ENCODE data around the gene SGSM1.

SGSM1 gene

GRCh38 chr22:24972369-24972768 is 166.4 kb downstream of the SGSM1 start:
- DNase-seq (ENCODE audit: low read depth, low spot score), result no peak
- in situ Hi-C loops (cut with HindIII; ENCODE audit: low sequenced_read_pairs), result no loop called here
- no peak overlapping the region for H3K4me3 ChIP-seq (ENCODE audit: low read depth, low read length)
- no peak for TF ChIP-seq CTCF (IDR thresholded peaks at IDR 0.05; ENCODE audit: low read depth, low read length)

GRCh38 chr22:24973872-24974271 is 167.9 kb downstream of the SGSM1 start:
- H3K4me3 ChIP-seq (ENCODE audit: low read depth, low read length), result no peak overlapping the region
- in situ Hi-C loops (cut with HindIII; ENCODE audit: low sequenced_read_pairs), result no loop called here
- no peak for TF ChIP-seq CTCF (IDR thresholded peaks at IDR 0.05; ENCODE audit: low read depth, low read length)
- DNase-seq (ENCODE audit: low read depth, low spot score), result no peak

GRCh38 chr22:24975125-24975640 is 169.2 kb downstream of the SGSM1 start:
- H3K4me3 ChIP-seq (ENCODE audit: low read depth, low read length), result no peak overlapping the region
- no peak for DNase-seq (ENCODE audit: low read depth, low spot score)
- in situ Hi-C loops (cut with HindIII; ENCODE audit: low sequenced_read_pairs), result no loop called here
- TF ChIP-seq CTCF (IDR thresholded peaks at IDR 0.05; ENCODE audit: low read depth, low read length), result no peak

GRCh38 chr22:24975813-24976341 is 169.9 kb downstream of the SGSM1 start:
- no peak overlapping the region for H3K4me3 ChIP-seq (ENCODE audit: low read depth, low read length)
- no peak for TF ChIP-seq CTCF (IDR thresholded peaks at IDR 0.05; ENCODE audit: low read depth, low read length)
- in situ Hi-C loops (cut with HindIII; ENCODE audit: low sequenced_read_pairs), result no loop called here
- no peak for DNase-seq (ENCODE audit: low read depth, low spot score)

- H3K4me3 ChIP-seq (ENCODE audit: low read depth, low read length), result no peak overlapping the region
- in situ Hi-C loops (cut with HindIII; ENCODE audit: low sequenced_read_pairs), result no loop called here
- TF ChIP-seq CTCF (IDR thresholded peaks at IDR 0.05; ENCODE audit: low read depth, low read length), result no peak
These were observed 170.6 kb downstream of the SGSM1 start for GRCh38 chr22:24976442-24977218.

More at GRCh38 chr22:24976442-24977218, 170.6 kb downstream of the SGSM1 start:
- DNase-seq (ENCODE audit: low read depth, low spot score), result no peak

All from astrocyte of the spinal cord (primary cell).